Breast epithelium (tissue), 4 donors: ENCODE data around the gene S100G. TPM values are rescaled to one million over a fixed set of nuclear protein-coding genes. Genes with fewer than 3 reads are reported as not detected.

Experiments
- DNase-seq, 2 donors: peaks; one replicate each; pipeline ENCODE4 v3.0.0-alpha.2; 2019; ENCODE audit warnings: low spot score in 2 of 2
- H3K27ac ChIP-seq, 2 donors: fragments of 200-600 bp; sonication (generic) in 1 of 2; one replicate each; pipeline ENCODE4 v1.5.1; 2016 to 2019; ENCODE audit warnings: mild to moderate bottlenecking in 1 of 2
- H3K27me3 ChIP-seq, 2 donors: fragments of 200-600 bp; sonication (generic) in 1 of 2; one replicate each; pipeline versions ENCODE4 v1.5.1 to v1.6.0; 2017 to 2019; ENCODE audit warnings: control low read depth in 1 of 2, mild to moderate bottlenecking in 1 of 2
- H3K36me3 ChIP-seq: fragments of 200-600 bp; one replicate; pipeline ENCODE4 v1.5.1; 2019
- H3K4me1 ChIP-seq, 2 donors: fragments of 200-600 bp; sonication (generic); one replicate each; pipeline ENCODE4 v1.5.1; 2016 to 2019; ENCODE audit warnings: control low read depth in 1 of 2
- H3K4me3 ChIP-seq, 3 donors: fragments of 200-600 bp; sonication (generic); 1 replicate in 2 of 3; 2 replicates in 1 of 3; pipeline ENCODE4 v1.5.1; 2016 to 2019; ENCODE audit warnings: mild to moderate bottlenecking in 3 of 3, moderate library complexity in 2 of 3
- H3K9me3 ChIP-seq, 2 donors: fragments of 200-600 bp; sonication (generic) in 1 of 2; one replicate each; pipeline ENCODE4 v1.5.1; 2016 to 2019; ENCODE audit warnings: control low read depth in 1 of 2
- POLR2A ChIP-seq: fragments of 450-650 bp; IDR thresholded peaks from one replicate; pipeline ENCODE4 v1.6.1; 2016; ENCODE audit warnings: antibody characterized with exemption, mild to moderate bottlenecking, moderate library complexity
- POLR2AphosphoS5 ChIP-seq, 3 donors: sonication (generic); formaldehyde crosslinking; IDR thresholded peaks; one replicate each; pipeline ENCODE4 v1.6.1; 2017; ENCODE audit warnings: antibody characterized with exemption in 3 of 3
- intact Hi-C: fragments of 100-400 bp; cut with DNase I; formaldehyde crosslinking; loops from one replicate; pipeline ENCODE4 v1.15.1; 2023; ENCODE audit warnings: low total_unique reads
- total RNA-seq, 3 donors: library from RNA; depleted of rRNA; stranded (reverse); fragments of >200 nt; gene quantifications; one replicate each; pipeline ENCODE4 v1.1.0, GENCODE V29; 2016
- TF ChIP-seq, protein P1 (sequence below), 3 donors: fragments of 450-650 bp; IDR thresholded peaks; one replicate each; pipeline ENCODE4 v1.5.1; 2016 to 2017; ENCODE audit warnings: antibody characterized with exemption in 3 of 3, mild to moderate bottlenecking in 3 of 3, moderate library complexity in 3 of 3

S100G gene
- total RNA-seq, 3 donors from 2014 or later: 1.6 TPM; not detected in 2

DNA sequence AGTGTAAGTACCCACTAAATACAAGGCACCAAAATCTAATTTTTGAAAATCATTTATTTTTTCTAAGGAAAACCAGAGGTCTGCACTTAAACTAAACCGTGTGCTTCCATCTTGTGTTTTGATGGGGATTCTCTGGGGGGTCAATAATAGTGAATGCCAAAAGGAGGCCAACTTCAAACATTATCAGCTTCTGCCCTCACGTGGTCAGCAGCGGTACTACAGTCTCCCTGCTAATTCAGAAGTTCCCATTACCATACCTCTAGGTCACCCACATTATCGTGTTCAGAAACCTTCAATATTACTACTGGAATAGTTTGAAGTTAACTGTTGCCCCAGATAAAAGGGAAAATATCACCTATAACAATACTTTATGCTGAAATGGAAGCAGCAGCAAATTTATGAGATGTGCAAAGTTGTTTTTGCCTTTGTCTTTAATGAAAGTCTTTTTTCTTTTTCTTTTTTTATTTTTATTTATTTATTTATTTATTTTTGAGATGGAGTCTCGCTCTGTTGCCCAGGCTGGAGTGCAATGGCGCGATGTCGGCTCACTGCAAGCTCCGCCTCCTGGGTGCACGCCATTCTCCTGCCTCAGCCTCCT lies 45.2 kb downstream of the S100G start:
- intact Hi-C loops: no loop called here
- TF ChIP-seq POLR2AphosphoS5 (IDR thresholded peaks at IDR 0.05) (no peak), POLR2A (no peak)
- TF ChIP-seq, protein P1, sequence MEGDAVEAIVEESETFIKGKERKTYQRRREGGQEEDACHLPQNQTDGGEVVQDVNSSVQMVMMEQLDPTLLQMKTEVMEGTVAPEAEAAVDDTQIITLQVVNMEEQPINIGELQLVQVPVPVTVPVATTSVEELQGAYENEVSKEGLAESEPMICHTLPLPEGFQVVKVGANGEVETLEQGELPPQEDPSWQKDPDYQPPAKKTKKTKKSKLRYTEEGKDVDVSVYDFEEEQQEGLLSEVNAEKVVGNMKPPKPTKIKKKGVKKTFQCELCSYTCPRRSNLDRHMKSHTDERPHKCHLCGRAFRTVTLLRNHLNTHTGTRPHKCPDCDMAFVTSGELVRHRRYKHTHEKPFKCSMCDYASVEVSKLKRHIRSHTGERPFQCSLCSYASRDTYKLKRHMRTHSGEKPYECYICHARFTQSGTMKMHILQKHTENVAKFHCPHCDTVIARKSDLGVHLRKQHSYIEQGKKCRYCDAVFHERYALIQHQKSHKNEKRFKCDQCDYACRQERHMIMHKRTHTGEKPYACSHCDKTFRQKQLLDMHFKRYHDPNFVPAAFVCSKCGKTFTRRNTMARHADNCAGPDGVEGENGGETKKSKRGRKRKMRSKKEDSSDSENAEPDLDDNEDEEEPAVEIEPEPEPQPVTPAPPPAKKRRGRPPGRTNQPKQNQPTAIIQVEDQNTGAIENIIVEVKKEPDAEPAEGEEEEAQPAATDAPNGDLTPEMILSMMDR (IDR thresholded peaks at IDR 0.05): peak; percentile 75 to 88 (median 76)
- no peak overlapping the region for H3K27ac ChIP-seq
- H3K27me3 ChIP-seq: peaks cover 0 to 16% of the 10 kb centered on the region in 2 donors
- no peaks in the 10 kb centered on the region for H3K36me3 ChIP-seq
- no peaks in the 10 kb centered on the region for H3K4me1 ChIP-seq
- H3K9me3 ChIP-seq: no peaks in the 10 kb centered on the region
- no peak for DNase-seq
- H3K4me3 ChIP-seq: no peak overlapping the region

DNA sequence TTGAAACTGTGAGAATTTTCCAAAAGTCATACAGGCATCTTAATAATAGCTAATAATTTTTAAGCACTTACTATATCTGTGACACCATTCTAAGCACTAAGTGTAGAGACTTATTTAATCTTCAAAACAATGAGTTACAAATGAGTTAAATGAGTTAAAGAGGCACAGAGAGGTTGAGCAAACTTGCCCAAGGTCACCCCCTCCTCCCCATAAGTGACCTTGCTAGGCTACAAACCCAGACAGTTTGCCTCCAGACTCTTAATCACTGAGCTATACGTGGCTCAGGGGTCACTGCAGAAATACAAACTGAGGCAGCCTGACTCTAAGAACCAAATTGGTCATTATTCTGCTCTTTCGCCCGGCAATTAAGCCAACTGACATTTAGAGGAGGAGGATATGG lies 47.0 kb downstream of the S100G start:
- Histone ChIP-seq H3K27me3 (peaks cover 0 to 16% of the 10 kb centered on the region in 2 donors), H3K36me3 (no peaks in the 10 kb centered on the region), H3K9me3 (no peaks in the 10 kb centered on the region), H3K4me3 (no peak overlapping the region), H3K27ac (no peak overlapping the region), H3K4me1 (no peaks in the 10 kb centered on the region)
- intact Hi-C loops: no loop called here
- DNase-seq: no peak
- TF ChIP-seq, protein P1 (IDR thresholded peaks at IDR 0.05): no peak
- TF ChIP-seq POLR2A (no peak), POLR2AphosphoS5 (IDR thresholded peaks at IDR 0.05) (no peak)

DNA sequence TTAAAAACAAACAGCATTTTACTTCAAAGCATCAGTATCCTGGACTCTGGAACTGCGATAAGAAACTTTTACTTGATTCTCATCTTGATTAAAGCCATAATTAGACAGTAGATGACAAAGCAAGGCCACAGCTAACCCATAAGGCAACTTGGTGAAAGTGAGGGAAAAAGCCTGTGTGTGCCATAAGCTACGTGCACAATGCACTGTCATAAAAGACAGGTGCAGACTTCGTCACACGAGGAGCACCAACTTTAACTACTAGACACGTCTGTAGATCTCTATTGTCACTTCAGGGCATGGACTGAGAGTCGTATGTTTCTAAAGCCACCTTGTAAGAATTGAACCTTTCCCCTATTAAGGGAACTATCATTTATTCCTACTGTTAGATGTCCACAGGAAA lies 49.4 kb downstream of the S100G start:
- no peaks in the 10 kb centered on the region for H3K9me3 ChIP-seq
- no peaks in the 10 kb centered on the region for H3K4me1 ChIP-seq
- no peak overlapping the region for H3K4me3 ChIP-seq
- DNase-seq: no peak
- intact Hi-C loops: no loop called here
- H3K27me3 ChIP-seq: peaks cover 0 to 12% of the 10 kb centered on the region in 2 donors
- TF ChIP-seq POLR2AphosphoS5 (IDR thresholded peaks at IDR 0.05) (no peak), POLR2A (no peak)
- TF ChIP-seq, protein P1 (IDR thresholded peaks at IDR 0.05): no peak
- H3K36me3 ChIP-seq: no peaks in the 10 kb centered on the region
- no peak overlapping the region for H3K27ac ChIP-seq

DNA sequence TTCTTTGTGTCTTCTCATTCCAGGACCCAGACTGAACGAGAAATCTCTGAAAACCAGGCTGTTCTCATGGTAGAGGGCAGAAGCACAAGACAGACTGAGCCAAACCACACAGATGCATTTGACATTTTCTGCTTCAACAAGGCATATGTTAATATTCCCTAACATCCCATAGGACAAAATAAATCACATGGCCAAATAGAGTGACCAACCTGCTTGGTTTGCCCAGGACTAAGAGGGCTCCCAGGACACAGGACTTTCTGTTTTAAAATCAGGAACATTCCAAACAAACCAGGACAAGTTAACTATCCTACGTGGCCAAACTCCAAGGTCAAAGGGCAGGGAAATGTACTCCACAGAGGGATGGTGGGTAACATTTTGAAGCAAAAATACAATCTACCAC lies 50.8 kb downstream of the S100G start:
- TF ChIP-seq POLR2AphosphoS5 (IDR thresholded peaks at IDR 0.05) (no peak), POLR2A (no peak)
- TF ChIP-seq, protein P1 (IDR thresholded peaks at IDR 0.05): no peak
- H3K27me3 ChIP-seq: peaks cover 0 to 13% of the 10 kb centered on the region in 2 donors
- no peaks in the 10 kb centered on the region for H3K36me3 ChIP-seq
- intact Hi-C loops: no loop called here
- no peak overlapping the region for H3K4me3 ChIP-seq
- no peak overlapping the region for H3K27ac ChIP-seq
- no peak for DNase-seq
- no peaks in the 10 kb centered on the region for H3K9me3 ChIP-seq
- H3K4me1 ChIP-seq: no peaks in the 10 kb centered on the region

DNA sequence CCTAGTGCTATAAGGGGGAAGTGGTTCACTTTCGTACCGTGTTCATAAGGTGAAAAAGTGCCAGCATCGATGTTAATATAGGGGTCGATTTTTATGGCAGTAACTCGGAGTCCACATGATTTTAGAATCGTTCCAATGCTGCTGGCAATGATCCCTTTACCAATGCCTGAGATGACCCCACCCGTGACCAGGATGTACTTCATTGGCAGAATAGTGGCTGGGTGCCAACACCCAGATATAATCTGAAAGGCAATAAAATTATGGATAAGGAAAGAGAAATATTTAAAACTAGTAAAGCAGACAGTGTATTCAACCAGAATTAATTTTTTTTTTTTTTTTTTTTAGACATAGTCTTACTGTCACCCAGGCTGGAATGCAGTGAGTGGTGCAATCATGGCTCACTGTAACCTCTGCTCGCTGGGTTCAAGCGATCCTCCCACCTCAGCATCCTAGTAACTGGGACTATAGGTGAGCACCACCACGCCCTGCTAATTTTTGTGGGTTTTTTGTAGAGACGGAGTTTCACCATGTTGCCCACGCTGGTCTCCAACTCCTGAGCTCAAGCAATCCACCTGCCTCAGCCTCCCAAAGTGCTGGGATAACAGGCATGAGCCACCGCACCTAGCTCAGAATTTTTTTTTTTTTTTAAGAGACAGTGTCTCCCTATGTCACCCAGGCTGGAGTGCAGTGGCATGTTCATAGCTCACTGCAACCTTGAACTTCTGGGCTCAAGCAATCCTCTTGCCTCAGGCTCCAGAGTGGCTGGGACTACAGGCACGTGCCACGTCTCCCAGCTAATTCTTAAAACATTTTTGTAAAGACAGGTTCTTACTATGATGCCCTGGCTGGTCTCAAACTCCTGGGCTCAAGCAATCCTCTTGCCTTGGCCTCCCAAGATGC lies 53.0 kb downstream of the S100G start:
- Histone ChIP-seq H3K27me3 (peaks cover 0 to 13% of the 10 kb centered on the region in 2 donors), H3K4me3 (no peak overlapping the region), H3K27ac (no peak overlapping the region), H3K36me3 (no peaks in the 10 kb centered on the region), H3K9me3 (no peaks in the 10 kb centered on the region), H3K4me1 (no peaks in the 10 kb centered on the region)
- no peak for DNase-seq
- intact Hi-C loops: no loop called here
- TF ChIP-seq POLR2AphosphoS5 (IDR thresholded peaks at IDR 0.05) (no peak), POLR2A (no peak)
- TF ChIP-seq, protein P1 (IDR thresholded peaks at IDR 0.05): no peak
